Sigmoid colon (tissue), 7 donors: ENCODE results near the gene GAREM1. TPM values are rescaled to one million over a fixed set of nuclear protein-coding genes. Genes with fewer than 3 reads are reported as not detected.

Experiments used
- DNase-seq: peaks from one replicate; pipeline ENCODE4 v3.0.0-alpha.2; 2019
- H3K27ac ChIP-seq, 4 donors: fragments of 200-600 bp; sonication (generic); one replicate each; pipeline ENCODE4 v1.5.1; 2016 to 2019; ENCODE audit warnings: mild to moderate bottlenecking in 1 of 4
- H3K27me3 ChIP-seq, 3 donors: fragments of 200-600 bp; sonication (generic); one replicate each; pipeline ENCODE4 v1.5.1; 2019; ENCODE audit warnings: mild to moderate bottlenecking in 1 of 3
- H3K36me3 ChIP-seq, 4 donors: fragments of 200-600 bp; sonication (generic); one replicate each; pipeline ENCODE4 v1.5.1; 2016 to 2019
- H3K4me1 ChIP-seq, 4 donors: fragments of 200-600 bp; sonication (generic); one replicate each; pipeline ENCODE4 v1.5.1; 2017 to 2019
- H3K4me3 ChIP-seq, 4 donors: fragments of 200-600 bp; sonication (generic); one replicate each; pipeline ENCODE4 v1.5.1; 2017 to 2019; ENCODE audit warnings: mild to moderate bottlenecking in 2 of 4, moderate library complexity in 1 of 4
- H3K9me3 ChIP-seq, 4 donors: fragments of 200-600 bp in 3 of 4; sonication (generic) in 3 of 4; one replicate each; pipeline versions ENCODE4 v1.5.1 to v1.6.1; 2013 to 2019
- EP300 ChIP-seq, 4 donors: sonication (generic); formaldehyde crosslinking; IDR thresholded peaks; one replicate each; pipeline ENCODE4 v1.6.1; 2017; ENCODE audit warnings: antibody characterized with exemption in 4 of 4
- POLR2A ChIP-seq, 2 donors: fragments of 450-650 bp; IDR thresholded peaks; one replicate each; pipeline ENCODE4 v1.6.1; 2016; ENCODE audit warnings: antibody characterized with exemption in 2 of 2, mild to moderate bottlenecking in 2 of 2, moderate library complexity in 2 of 2
- POLR2AphosphoS5 ChIP-seq, 4 donors: sonication (generic); formaldehyde crosslinking; IDR thresholded peaks; one replicate each; pipeline ENCODE4 v1.6.1; 2017; ENCODE audit warnings: antibody characterized with exemption in 4 of 4
- WGBS, 2 donors: extraction: QIAGEN DNeasy Blood & Tissue Kit; methylation state at CpG; one replicate each; pipeline ENCODE4 v1.1.7; 2013; 5-methylcytosine and 5-hydroxymethylcytosine counted together
- intact Hi-C: fragments of 100-400 bp; cut with DNase I; formaldehyde crosslinking; loops from one replicate; pipeline ENCODE4 v1.15.1; 2023
- polyA plus RNA-seq, 3 donors: library from polyadenylated mRNA; stranded (reverse); fragments of 200-250 nt; gene quantifications; one replicate each; pipeline ENCODE4 v1.2.3, GENCODE V29; 2013
- total RNA-seq, 4 donors: library from RNA; depleted of rRNA; stranded (reverse); fragments of >200 nt; gene quantifications; one replicate each; pipeline ENCODE4 v1.1.0, GENCODE V29; 2016
- TF ChIP-seq, protein P1 (sequence below), 4 experiments: fragments of 450-650 bp in 3 of 4; fragments of 200-600 bp in 1 of 4; IDR thresholded peaks; one replicate each; pipeline ENCODE4 v1.5.1; 2016 to 2019; ENCODE audit warnings: antibody characterized with exemption in 4 of 4, mild to moderate bottlenecking in 3 of 4, moderate library complexity in 2 of 4
- donor health status: healthy with polysubstance abuse.
- donor health status: Bipolar disorder and iron deficiency.
- donor health status: healthy.

The GAREM1 gene
- total and polyA plus RNA-seq, 7 donors: 4.9 to 11.8 (median 6.6) TPM

DNA sequence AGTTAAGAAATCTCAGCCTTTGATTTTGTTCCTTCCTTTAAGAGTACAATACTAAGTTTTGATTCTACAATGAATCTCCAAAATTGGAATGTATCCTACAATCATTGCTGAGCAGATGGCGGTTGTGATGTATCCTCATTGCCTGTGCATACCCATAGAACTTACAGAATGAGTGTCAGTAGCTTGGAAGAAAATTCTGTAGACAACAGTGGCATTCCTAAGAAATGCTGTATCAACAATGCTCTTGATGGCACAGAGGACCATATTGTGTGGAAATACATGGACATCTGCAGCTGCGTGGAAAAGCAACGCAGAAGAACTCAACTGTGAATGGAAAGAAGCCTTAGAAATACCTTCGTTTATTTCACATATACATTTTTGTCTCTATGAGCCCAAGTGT lies 30.2 kb downstream of the GAREM1 start:
- intact Hi-C loops: no loop called here
- Histone ChIP-seq H3K36me3 (no peaks in the 10 kb centered on the region), H3K4me1 (peaks cover 0 to 30% (median 10%) of the 10 kb centered on the region in 4 donors), H3K27ac (no peak overlapping the region), H3K27me3 (no peaks in the 10 kb centered on the region), H3K4me3 (no peak overlapping the region), H3K9me3 (no peaks in the 10 kb centered on the region)
- DNase-seq: no peak
- TF ChIP-seq, protein P1, sequence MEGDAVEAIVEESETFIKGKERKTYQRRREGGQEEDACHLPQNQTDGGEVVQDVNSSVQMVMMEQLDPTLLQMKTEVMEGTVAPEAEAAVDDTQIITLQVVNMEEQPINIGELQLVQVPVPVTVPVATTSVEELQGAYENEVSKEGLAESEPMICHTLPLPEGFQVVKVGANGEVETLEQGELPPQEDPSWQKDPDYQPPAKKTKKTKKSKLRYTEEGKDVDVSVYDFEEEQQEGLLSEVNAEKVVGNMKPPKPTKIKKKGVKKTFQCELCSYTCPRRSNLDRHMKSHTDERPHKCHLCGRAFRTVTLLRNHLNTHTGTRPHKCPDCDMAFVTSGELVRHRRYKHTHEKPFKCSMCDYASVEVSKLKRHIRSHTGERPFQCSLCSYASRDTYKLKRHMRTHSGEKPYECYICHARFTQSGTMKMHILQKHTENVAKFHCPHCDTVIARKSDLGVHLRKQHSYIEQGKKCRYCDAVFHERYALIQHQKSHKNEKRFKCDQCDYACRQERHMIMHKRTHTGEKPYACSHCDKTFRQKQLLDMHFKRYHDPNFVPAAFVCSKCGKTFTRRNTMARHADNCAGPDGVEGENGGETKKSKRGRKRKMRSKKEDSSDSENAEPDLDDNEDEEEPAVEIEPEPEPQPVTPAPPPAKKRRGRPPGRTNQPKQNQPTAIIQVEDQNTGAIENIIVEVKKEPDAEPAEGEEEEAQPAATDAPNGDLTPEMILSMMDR (IDR thresholded peaks at IDR 0.05): no peak
- TF ChIP-seq POLR2A (IDR thresholded peaks at IDR 0.05) (no peak), EP300 (IDR thresholded peaks at IDR 0.05) (no peak), POLR2AphosphoS5 (IDR thresholded peaks at IDR 0.05) (no peak)
- WGBS, 2 donors: 92 to 94% methylated on average over 4 of the region's 4 CpGs

DNA sequence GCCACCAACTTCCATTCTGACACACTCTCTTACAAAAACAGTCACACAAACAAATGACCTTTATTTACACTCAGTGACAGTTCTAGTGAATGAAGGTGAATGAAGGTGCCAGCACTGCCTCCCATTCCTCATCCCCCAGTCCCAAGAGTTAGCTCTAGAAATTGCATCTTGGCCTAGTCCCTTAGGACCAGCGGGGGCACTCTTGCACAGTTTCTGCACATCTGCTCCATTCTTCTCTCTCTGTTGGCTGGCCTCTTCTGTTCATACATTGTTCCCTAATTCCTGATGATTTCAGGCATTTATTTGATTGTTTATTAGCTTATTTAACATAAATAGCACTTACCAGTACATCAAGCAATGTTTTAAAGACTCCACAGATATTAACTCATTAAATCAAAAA lies 30.9 kb downstream of the GAREM1 start:
- Histone ChIP-seq H3K9me3 (no peaks in the 10 kb centered on the region), H3K4me1 (peaks cover 0 to 30% (median 10%) of the 10 kb centered on the region in 4 donors), H3K27me3 (no peaks in the 10 kb centered on the region), H3K27ac (no peak overlapping the region), H3K4me3 (no peak overlapping the region), H3K36me3 (no peaks in the 10 kb centered on the region)
- 93 to 96% methylated on average over 1 of the region's 1 CpG for WGBS, 2 donors
- intact Hi-C loops: no loop called here
- no peak for DNase-seq
- TF ChIP-seq EP300 (IDR thresholded peaks at IDR 0.05): no peak
- TF ChIP-seq POLR2A (IDR thresholded peaks at IDR 0.05): no peak
- no peak for TF ChIP-seq POLR2AphosphoS5 (IDR thresholded peaks at IDR 0.05)
- TF ChIP-seq, protein P1 (IDR thresholded peaks at IDR 0.05): no peak

DNA sequence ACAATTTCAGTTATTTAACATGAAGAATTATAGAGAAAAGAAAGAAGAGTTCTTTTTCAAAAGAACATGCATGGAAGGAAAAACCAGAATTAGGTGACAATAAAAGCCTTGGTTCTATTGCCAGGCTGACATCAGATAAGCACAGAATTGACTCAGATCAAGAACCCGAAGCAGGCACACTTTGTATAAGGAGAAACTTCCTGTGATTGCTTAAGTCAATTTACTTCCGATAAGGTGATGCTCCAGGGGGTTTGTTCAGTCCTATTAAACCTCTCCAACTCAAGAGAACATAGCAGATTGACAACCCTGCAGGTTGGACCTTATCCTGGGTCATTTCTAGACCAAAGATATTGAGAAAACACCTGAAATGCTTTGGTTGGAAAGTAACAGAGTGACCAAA lies 31.4 kb downstream of the GAREM1 start:
- TF ChIP-seq POLR2AphosphoS5 (IDR thresholded peaks at IDR 0.05) (no peak), POLR2A (IDR thresholded peaks at IDR 0.05) (no peak), EP300 (IDR thresholded peaks at IDR 0.05) (no peak)
- TF ChIP-seq, protein P1 (IDR thresholded peaks at IDR 0.05): no peak
- Histone ChIP-seq H3K4me3 (no peak overlapping the region), H3K9me3 (no peaks in the 10 kb centered on the region), H3K4me1 (peaks cover 0 to 30% (median 10%) of the 10 kb centered on the region in 4 donors), H3K27ac (no peak overlapping the region), H3K27me3 (no peaks in the 10 kb centered on the region), H3K36me3 (no peaks in the 10 kb centered on the region)
- intact Hi-C loops: no loop called here
- no peak for DNase-seq
- 55 to 71% methylated on average over 2 of the region's 2 CpGs for WGBS, 2 donors

DNA sequence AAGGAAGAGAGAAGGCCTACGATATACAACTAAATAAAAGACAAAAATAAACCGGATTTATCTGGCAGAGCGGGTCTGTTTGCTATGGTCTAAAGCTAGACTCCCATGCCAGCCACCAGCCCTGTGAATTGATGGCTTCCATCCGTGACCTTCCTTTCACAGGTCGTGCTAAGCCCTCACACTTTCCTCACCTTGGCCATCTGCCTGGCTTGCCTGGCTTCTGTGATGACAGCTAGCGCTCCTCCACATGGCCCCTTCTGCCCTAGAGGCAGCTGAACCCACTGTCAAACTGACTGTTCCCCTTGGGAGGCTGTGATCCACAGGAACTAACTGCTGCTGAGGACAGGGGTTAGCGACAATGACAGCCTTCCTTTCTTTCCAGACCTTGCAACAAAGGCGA lies 32.5 kb downstream of the GAREM1 start:
- intact Hi-C loops: no loop called here
- H3K9me3 ChIP-seq: no peaks in the 10 kb centered on the region
- H3K27me3 ChIP-seq: no peaks in the 10 kb centered on the region
- no peak for DNase-seq
- TF ChIP-seq POLR2AphosphoS5 (IDR thresholded peaks at IDR 0.05) (no peak), EP300 (IDR thresholded peaks at IDR 0.05) (no peak), POLR2A (IDR thresholded peaks at IDR 0.05) (no peak)
- TF ChIP-seq, protein P1 (IDR thresholded peaks at IDR 0.05): no peak
- H3K4me1 ChIP-seq: peaks cover 0 to 30% (median 10%) of the 10 kb centered on the region in 4 donors
- WGBS, 2 donors: 75 to 87% methylated on average over 8 of the region's 8 CpGs
- H3K36me3 ChIP-seq: no peaks in the 10 kb centered on the region
- no peak overlapping the region for H3K4me3 ChIP-seq
- no peak overlapping the region for H3K27ac ChIP-seq
